ENCODE measurements around the gene CCBE1. TPM values are rescaled to one million over a fixed set of nuclear protein-coding genes. Genes with fewer than 3 reads are reported as not detected.

CCBE1 gene
- total RNA-seq, 1 donor from 2014 or later = 6.4 TPM

GRCh38 chr18:59606193-59607077, 90.8 kb downstream of the CCBE1 start:
- H3K27me3 ChIP-seq = no peaks in the 10 kb centered on the region
- no peaks in the 10 kb centered on the region for H3F3A ChIP-seq (ENCODE audit: low read depth)
- Mint-ChIP-seq H3K4me3 (no peak overlapping the region), H3K9me3 (no peaks in the 10 kb centered on the region), H3K36me3 (no peaks in the 10 kb centered on the region), H3K4me1 (no peaks in the 10 kb centered on the region), H3K27ac (no peak overlapping the region), H3K27me3 (ENCODE audit: insufficient read depth, low read depth) (no peaks in the 10 kb centered on the region)
- H3K4me1 ChIP-seq = no peaks in the 10 kb centered on the region
- no peak overlapping the region for H3K4me2 ChIP-seq
- TF ChIP-seq EZH2 (IDR thresholded peaks at IDR 0.05) (no peak), EZH2phosphoT487 (IDR thresholded peaks at IDR 0.05) (no peak), CTCF (IDR thresholded peaks at IDR 0.05) (no peak)
- no peaks in the 10 kb centered on the region for H3K36me3 ChIP-seq
- H3K27ac ChIP-seq = no peak overlapping the region
- H3K9ac ChIP-seq = no peak overlapping the region
- no peak for DNase-seq (ENCODE audit: low spot score)
- H3K79me2 ChIP-seq (ENCODE audit: low read depth) = no peaks in the 10 kb centered on the region
- H3K4me3 ChIP-seq = no peak overlapping the region
- no peaks in the 10 kb centered on the region for H4K20me1 ChIP-seq (ENCODE audit: low read depth)
- no peak overlapping the region for H2AFZ ChIP-seq (replicated peaks)
- no peaks in the 10 kb centered on the region for H3K9me3 ChIP-seq (ENCODE audit: low read depth)

- Histone ChIP-seq H3K27me3 (no peaks in the 10 kb centered on the region), H3K79me2 (ENCODE audit: low read depth) (no peaks in the 10 kb centered on the region), H3K4me2 (no peak overlapping the region), H3K9ac (no peak overlapping the region), H3K4me3 (no peak overlapping the region), H4K20me1 (ENCODE audit: low read depth) (no peaks in the 10 kb centered on the region), H2AFZ (replicated peaks) (no peak overlapping the region), H3K36me3 (no peaks in the 10 kb centered on the region), H3K27ac (no peak overlapping the region), H3K9me3 (ENCODE audit: low read depth) (no peaks in the 10 kb centered on the region), H3K4me1 (no peaks in the 10 kb centered on the region), H3F3A (ENCODE audit: low read depth) (no peaks in the 10 kb centered on the region)
- H3K27ac Mint-ChIP-seq = no peak overlapping the region
- H3K4me1 Mint-ChIP-seq = no peaks in the 10 kb centered on the region
- no peak for TF ChIP-seq EZH2 (IDR thresholded peaks at IDR 0.05)
- no peak for TF ChIP-seq CTCF (IDR thresholded peaks at IDR 0.05)
- TF ChIP-seq EZH2phosphoT487 (IDR thresholded peaks at IDR 0.05) = no peak
- H3K27me3 Mint-ChIP-seq (ENCODE audit: insufficient read depth, low read depth) = no peaks in the 10 kb centered on the region
- no peak for DNase-seq (ENCODE audit: low spot score)
- no peaks in the 10 kb centered on the region for H3K9me3 Mint-ChIP-seq
- no peaks in the 10 kb centered on the region for H3K36me3 Mint-ChIP-seq
- H3K4me3 Mint-ChIP-seq = no peak overlapping the region
Observed at GRCh38 chr18:59605633-59606192, 91.5 kb downstream of the CCBE1 start.

- Histone ChIP-seq H3F3A (ENCODE audit: low read depth) (no peaks in the 10 kb centered on the region), H3K79me2 (ENCODE audit: low read depth) (no peaks in the 10 kb centered on the region), H3K4me2 (no peak overlapping the region), H3K4me1 (no peaks in the 10 kb centered on the region), H2AFZ (replicated peaks) (no peak overlapping the region), H3K27me3 (no peaks in the 10 kb centered on the region), H3K9me3 (ENCODE audit: low read depth) (no peaks in the 10 kb centered on the region), H4K20me1 (ENCODE audit: low read depth) (no peaks in the 10 kb centered on the region), H3K4me3 (no peak overlapping the region), H3K36me3 (no peaks in the 10 kb centered on the region), H3K27ac (no peak overlapping the region), H3K9ac (no peak overlapping the region)
- no peaks in the 10 kb centered on the region for H3K9me3 Mint-ChIP-seq
- H3K4me3 Mint-ChIP-seq = no peak overlapping the region
- no peak overlapping the region for H3K27ac Mint-ChIP-seq
- no peak for DNase-seq (ENCODE audit: low spot score)
- no peaks in the 10 kb centered on the region for H3K27me3 Mint-ChIP-seq (ENCODE audit: insufficient read depth, low read depth)
- no peak for TF ChIP-seq CTCF (IDR thresholded peaks at IDR 0.05)
- no peak for TF ChIP-seq EZH2 (IDR thresholded peaks at IDR 0.05)
- no peak for TF ChIP-seq EZH2phosphoT487 (IDR thresholded peaks at IDR 0.05)
- no peaks in the 10 kb centered on the region for H3K36me3 Mint-ChIP-seq
- H3K4me1 Mint-ChIP-seq = no peaks in the 10 kb centered on the region
Observed at GRCh38 chr18:59604877-59605276, 92.3 kb downstream of the CCBE1 start.

Data from neural progenitor cell (in vitro differentiated cells).